NB4 (cell line): ENCODE measurements around the gene EBF3.

ENCODE experiments used
- DNase-seq: peaks from one replicate; pipeline ENCODE4 v3.0.0; 2010; ENCODE audit warnings: low read depth
- H3K4me3 ChIP-seq: one replicate; pipeline ENCODE4 v1.5.1; 2011; ENCODE audit warnings: mild to moderate bottlenecking, low read depth, low read length, moderate library complexity
- CTCF ChIP-seq: IDR thresholded peaks from one replicate; pipeline ENCODE4 v1.5.1; 2012; ENCODE audit warnings: low read depth, low read length
- MAX ChIP-seq: IDR thresholded peaks from 2 replicates; pipeline ENCODE4 v1.6.1; 2011; ENCODE audit warnings: low read depth, low read length
- MYC ChIP-seq: IDR thresholded peaks from 2 replicates; pipeline ENCODE4 v1.6.1; 2011; ENCODE audit warnings: low read depth, low read length
- POLR2A ChIP-seq: IDR thresholded peaks from 2 replicates; pipeline ENCODE4 v1.6.1; 2011; ENCODE audit warnings: mild to moderate bottlenecking; ENCODE audit not compliant: insufficient read length; ENCODE audit errors: extremely low read depth

The EBF3 gene

GRCh38 chr10:129796710-129797420 lies 167.2 kb downstream of the EBF3 start:
- TF ChIP-seq MYC = 0 out of 2 replicates have a peak, but pooled peaks have one; percentile 21
- no peak for TF ChIP-seq CTCF
- TF ChIP-seq POLR2A = no peak
- peak; percentile 57 for TF ChIP-seq MAX
- H3K4me3 ChIP-seq = no peak overlapping the region
- DNase-seq = peak; percentile 89

DNA sequence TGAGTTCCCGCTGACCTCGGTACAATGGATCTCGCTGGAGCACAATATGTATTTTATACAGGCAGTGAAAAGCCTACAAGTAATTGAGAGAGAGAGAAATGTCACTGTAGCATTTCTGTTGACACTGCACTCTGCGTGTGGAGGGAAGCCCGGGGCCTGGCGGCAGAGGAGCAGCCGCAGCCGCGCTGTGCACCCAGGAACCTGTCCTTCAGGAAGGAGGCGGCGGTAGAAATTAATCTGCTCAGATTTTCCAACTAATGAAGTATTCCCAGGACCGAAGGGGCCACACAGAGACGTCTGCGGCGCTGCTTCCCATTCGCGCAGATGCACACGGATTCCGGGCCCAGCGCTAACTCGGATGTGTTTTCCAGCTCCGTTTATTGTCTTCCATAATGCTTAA lies 170.1 kb downstream of the EBF3 start:
- no peak overlapping the region for H3K4me3 ChIP-seq
- no peak for TF ChIP-seq POLR2A
- no peak for TF ChIP-seq MYC
- TF ChIP-seq CTCF = no peak
- TF ChIP-seq MAX = no peak
- no peak for DNase-seq

DNA sequence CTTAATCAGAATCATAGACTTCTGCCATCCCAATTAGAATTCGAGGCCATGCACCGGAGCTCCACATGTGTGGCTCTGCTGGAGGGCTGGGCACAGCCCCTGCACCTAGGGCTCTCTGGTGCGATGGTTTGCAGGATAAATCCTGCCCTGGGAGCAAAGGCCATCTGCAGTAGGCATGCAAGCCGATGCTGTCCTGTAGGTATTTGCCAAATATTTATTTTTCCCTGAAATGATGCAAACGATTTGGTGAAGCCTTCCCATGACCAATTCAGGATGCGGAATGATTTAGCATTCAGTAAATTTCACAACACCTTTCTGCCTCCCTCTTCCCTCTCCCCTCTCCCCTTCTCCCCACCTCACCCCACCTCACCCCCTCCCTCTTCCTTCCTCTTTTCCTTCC lies 170.6 kb downstream of the EBF3 start:
- DNase-seq = peak; percentile 39
- no peak for TF ChIP-seq MYC
- no peak for TF ChIP-seq POLR2A
- no peak for TF ChIP-seq MAX
- no peak for TF ChIP-seq CTCF
- no peak overlapping the region for H3K4me3 ChIP-seq

GRCh38 chr10:129792864-129793263 lies 171.2 kb downstream of the EBF3 start:
- TF ChIP-seq MYC = no peak
- no peak for TF ChIP-seq MAX
- no peak for TF ChIP-seq CTCF
- TF ChIP-seq POLR2A = no peak
- no peak for DNase-seq
- no peak overlapping the region for H3K4me3 ChIP-seq

DNA sequence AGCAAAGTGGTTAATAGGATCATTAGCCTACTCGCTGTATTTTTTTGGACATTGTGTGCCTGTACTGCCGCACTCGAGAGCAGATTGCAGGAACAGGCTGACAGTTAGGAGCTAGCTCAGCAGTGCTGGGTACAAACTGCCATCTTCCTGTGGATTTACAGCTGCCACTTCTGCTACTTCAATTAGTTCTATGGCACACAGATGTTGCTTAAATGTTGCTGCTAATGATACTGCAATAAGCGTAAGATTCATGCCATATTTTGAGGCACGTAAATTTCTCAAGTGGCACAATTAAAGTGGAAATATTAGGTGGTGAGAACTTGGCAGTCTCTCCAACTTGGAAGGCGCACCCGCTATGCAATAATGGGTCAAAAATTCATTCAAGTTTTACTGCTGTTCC lies 171.9 kb downstream of the EBF3 start:
- no peak for TF ChIP-seq CTCF
- TF ChIP-seq MAX = no peak
- TF ChIP-seq MYC = no peak
- TF ChIP-seq POLR2A = no peak
- DNase-seq = peak; percentile 32
- no peak overlapping the region for H3K4me3 ChIP-seq
